Coronary artery (tissue), 2 donors: ENCODE results near the gene SMARCA2.

Source experiments
- DNase-seq: peaks from one replicate; pipeline ENCODE4 v3.0.0-alpha.2; 2017; ENCODE audit warnings: low spot score
- H3K27ac ChIP-seq, 2 donors: fragments of 200-600 bp; sonication (generic); one replicate each; pipeline ENCODE4 v1.5.1; 2016 to 2019
- H3K4me3 ChIP-seq: fragments of 200-600 bp; sonication (generic); 2 replicates; pipeline ENCODE4 v1.5.1; 2016; ENCODE audit warnings: mild to moderate bottlenecking, moderate library complexity
- TF ChIP-seq, protein P1 (sequence below): fragments of 200-600 bp; sonication (generic); IDR thresholded peaks from one replicate; pipeline ENCODE4 v1.5.1; 2019; ENCODE audit warnings: antibody characterized with exemption

The SMARCA2 gene

DNA sequence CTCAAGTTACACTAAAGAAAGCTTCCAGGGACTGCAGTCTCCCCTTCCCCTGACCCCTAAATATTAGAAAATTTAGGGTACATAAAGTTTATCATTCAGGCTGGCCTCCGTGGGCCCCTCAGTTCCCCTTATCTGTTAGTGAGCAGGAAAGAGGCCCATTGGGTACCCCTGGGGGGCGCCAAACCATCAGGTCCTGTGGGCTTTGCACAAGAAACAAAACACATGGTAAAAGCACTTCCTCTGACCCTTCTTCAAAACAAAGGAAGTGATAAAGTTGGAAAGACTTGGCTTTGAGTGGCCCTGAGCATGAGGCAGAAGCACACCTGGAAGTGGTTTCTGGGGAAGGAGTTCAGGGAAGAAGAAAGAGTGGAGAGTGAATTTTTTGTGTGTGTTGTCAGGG lies 213.0 kb downstream of the SMARCA2 start:
- Histone ChIP-seq H3K27ac (no peak overlapping the region), H3K4me3 (no peak overlapping the region)
- TF ChIP-seq, protein P1, sequence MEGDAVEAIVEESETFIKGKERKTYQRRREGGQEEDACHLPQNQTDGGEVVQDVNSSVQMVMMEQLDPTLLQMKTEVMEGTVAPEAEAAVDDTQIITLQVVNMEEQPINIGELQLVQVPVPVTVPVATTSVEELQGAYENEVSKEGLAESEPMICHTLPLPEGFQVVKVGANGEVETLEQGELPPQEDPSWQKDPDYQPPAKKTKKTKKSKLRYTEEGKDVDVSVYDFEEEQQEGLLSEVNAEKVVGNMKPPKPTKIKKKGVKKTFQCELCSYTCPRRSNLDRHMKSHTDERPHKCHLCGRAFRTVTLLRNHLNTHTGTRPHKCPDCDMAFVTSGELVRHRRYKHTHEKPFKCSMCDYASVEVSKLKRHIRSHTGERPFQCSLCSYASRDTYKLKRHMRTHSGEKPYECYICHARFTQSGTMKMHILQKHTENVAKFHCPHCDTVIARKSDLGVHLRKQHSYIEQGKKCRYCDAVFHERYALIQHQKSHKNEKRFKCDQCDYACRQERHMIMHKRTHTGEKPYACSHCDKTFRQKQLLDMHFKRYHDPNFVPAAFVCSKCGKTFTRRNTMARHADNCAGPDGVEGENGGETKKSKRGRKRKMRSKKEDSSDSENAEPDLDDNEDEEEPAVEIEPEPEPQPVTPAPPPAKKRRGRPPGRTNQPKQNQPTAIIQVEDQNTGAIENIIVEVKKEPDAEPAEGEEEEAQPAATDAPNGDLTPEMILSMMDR, result no peak
- DNase-seq, result no peak

DNA sequence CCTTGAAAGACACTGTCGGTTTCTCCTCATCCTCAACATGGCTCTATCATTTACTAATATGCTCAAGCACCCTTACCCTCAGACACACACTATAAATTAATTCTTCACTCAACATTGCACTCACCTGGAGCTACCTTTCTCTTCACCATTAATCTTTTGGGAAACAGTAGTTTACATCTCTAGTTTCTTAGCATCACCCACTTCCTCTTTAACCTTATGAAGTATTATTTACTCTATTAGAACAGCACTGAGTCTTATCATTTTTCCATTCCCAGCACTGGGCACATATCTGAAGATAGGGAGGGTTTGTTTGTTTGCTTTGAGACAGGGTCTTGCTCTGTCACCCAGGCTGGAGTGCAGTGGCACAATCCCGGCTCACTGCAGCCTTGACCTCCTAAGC lies 213.5 kb downstream of the SMARCA2 start:
- no peak for DNase-seq
- no peak overlapping the region for H3K27ac ChIP-seq
- TF ChIP-seq, protein P1, result no peak
- H3K4me3 ChIP-seq, result no peak overlapping the region

- no peak for DNase-seq
- Histone ChIP-seq H3K27ac (no peak overlapping the region), H3K4me3 (no peak overlapping the region)
- TF ChIP-seq, protein P1, result no peak
Observed at GRCh38 chr9:2229109-2229721, 214.1 kb downstream of the SMARCA2 start.

DNA sequence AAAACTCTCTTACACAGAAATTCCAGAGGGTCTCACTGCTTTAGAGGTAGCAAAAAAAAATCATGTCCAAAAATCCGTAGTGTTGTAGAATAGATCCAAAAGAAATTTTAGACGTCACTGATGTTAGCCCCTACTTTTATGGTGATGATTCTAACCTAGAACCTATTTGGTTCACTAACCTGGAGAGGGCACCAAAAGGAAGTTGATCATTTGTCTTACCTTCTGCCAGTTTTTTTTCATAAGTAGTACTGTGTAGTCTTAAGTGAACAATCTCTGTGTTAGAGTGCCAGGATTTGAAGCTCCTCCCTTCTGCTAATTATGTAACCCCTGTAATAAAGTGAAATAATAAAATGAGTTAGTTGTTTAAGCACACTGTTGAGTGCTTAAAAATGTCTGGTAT lies 215.2 kb downstream of the SMARCA2 start:
- DNase-seq, result no peak
- Histone ChIP-seq H3K27ac (no peak overlapping the region), H3K4me3 (no peak overlapping the region)
- TF ChIP-seq, protein P1, result no peak

DNA sequence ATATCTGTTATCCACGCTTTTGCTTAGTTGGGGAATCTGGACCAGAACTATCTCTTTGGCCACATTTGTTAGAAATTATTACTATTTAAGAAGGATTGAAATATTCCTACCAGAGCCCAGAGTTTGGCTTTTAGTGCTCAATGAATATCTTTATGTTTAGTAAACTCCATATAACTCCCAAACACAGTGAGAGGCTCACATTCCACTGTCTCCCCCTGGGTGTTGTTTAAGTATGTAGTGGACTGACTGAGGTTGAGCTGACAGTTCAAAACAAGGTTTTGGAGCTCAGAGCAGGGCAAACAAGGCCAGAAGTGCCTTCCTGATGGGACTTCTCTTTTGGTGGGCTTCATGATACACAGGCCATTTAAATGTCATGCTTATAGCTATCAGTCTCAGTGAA lies 216.0 kb downstream of the SMARCA2 start:
- TF ChIP-seq, protein P1, result no peak
- no peak overlapping the region for H3K4me3 ChIP-seq
- DNase-seq, result no peak
- H3K27ac ChIP-seq, result no peak overlapping the region

- TF ChIP-seq, protein P1, result no peak
- no peak for DNase-seq
- no peak overlapping the region for H3K27ac ChIP-seq
- H3K4me3 ChIP-seq, result no peak overlapping the region
Observed at GRCh38 chr9:2231829-2232228, 216.7 kb downstream of the SMARCA2 start.

DNA sequence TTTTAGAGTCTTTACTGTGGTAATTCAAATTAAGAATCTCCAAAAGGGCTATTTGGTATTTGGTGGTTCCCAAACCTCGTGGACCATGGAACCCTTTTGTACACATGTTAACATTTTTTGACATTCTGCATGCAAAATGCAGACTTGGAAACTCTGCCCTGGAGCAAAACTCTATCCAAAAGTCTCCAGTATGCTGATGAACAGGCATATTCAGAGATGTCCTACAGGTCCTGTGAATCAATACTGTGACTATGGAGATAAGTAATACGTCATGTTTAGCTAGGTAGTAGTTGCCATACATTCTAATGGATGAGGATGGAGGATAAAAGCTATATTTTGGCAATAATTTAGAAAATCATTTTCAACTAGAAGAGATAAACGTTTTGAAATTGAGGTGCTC lies 218.1 kb downstream of the SMARCA2 start:
- DNase-seq, result no peak
- Histone ChIP-seq H3K27ac (no peak overlapping the region), H3K4me3 (no peak overlapping the region)
- TF ChIP-seq, protein P1, result no peak
